Mesendoderm (in vitro differentiated cells): ENCODE results near the gene KIF4A.
A peak's percentile ranks its signal among the peaks of the same experiment; 100 is the strongest.

Experiments used
- DNase-seq: peaks from one replicate; pipeline ENCODE4 v3.0.0; 2013
- H2AK5ac ChIP-seq: 2 replicates; pipeline ENCODE4 v1.6.1; 2013; ENCODE audit warnings: low read length, inconsistent platforms
- H2BK120ac ChIP-seq: 2 replicates; pipeline ENCODE4 v1.6.1; 2013; ENCODE audit warnings: low read depth, mild to moderate bottlenecking, low read length, moderate library complexity, mixed read lengths
- H2BK15ac ChIP-seq: replicated peaks from 2 replicates; pipeline ENCODE4 v1.6.1; 2013; ENCODE audit warnings: low read depth, mild to moderate bottlenecking, moderate library complexity
- H2BK5ac ChIP-seq: 2 replicates; pipeline ENCODE4 v1.6.1; 2013; ENCODE audit warnings: low read length, inconsistent platforms
- H3K18ac ChIP-seq: 2 replicates; pipeline ENCODE4 v1.6.1; 2013; ENCODE audit warnings: mild to moderate bottlenecking, low read length, mixed read lengths
- H3K23ac ChIP-seq: one replicate; pipeline ENCODE4 v1.6.1; 2013; ENCODE audit warnings: low read length
- H3K27ac ChIP-seq: 2 replicates; pipeline ENCODE4 v1.5.1; 2013; ENCODE audit warnings: low read depth, mild to moderate bottlenecking, inconsistent platforms, low read length, moderate library complexity
- H3K27me3 ChIP-seq: 2 replicates; pipeline ENCODE4 v1.6.1; 2013; ENCODE audit warnings: low read length, control low read depth, mild to moderate bottlenecking, inconsistent platforms; ENCODE audit not compliant: insufficient read depth, poor library complexity
- H3K36me3 ChIP-seq: 2 replicates; pipeline ENCODE4 v1.6.1; 2013; ENCODE audit warnings: low read length, inconsistent platforms; ENCODE audit not compliant: control insufficient read depth, insufficient read depth
- H3K4ac ChIP-seq: one replicate; pipeline ENCODE4 v1.6.1; 2013; ENCODE audit warnings: low read depth, mild to moderate bottlenecking, low read length, moderate library complexity
- H3K4me1 ChIP-seq: 2 replicates; pipeline ENCODE4 v1.6.1; 2013; ENCODE audit warnings: low read depth, low read length, inconsistent platforms; ENCODE audit not compliant: control insufficient read depth
- H3K4me2 ChIP-seq: 2 replicates; pipeline ENCODE4 v1.6.1; 2013; ENCODE audit warnings: low read length
- H3K4me3 ChIP-seq: 2 replicates; pipeline ENCODE4 v1.5.1; 2013; ENCODE audit warnings: mild to moderate bottlenecking, low read length
- H3K56ac ChIP-seq: one replicate; pipeline ENCODE4 v1.6.1; 2013; ENCODE audit warnings: low read length
- H3K79me1 ChIP-seq: 2 replicates; pipeline ENCODE4 v1.6.1; 2013; ENCODE audit warnings: low read length, inconsistent platforms
- H3K79me2 ChIP-seq: 2 replicates; pipeline ENCODE4 v1.6.1; 2013; ENCODE audit warnings: mild to moderate bottlenecking, low read length; ENCODE audit not compliant: control insufficient read depth, insufficient read depth
- H3K9ac ChIP-seq: 2 replicates; pipeline ENCODE4 v1.6.1; 2013; ENCODE audit warnings: low read length, inconsistent platforms
- H4K5ac ChIP-seq: one replicate; pipeline ENCODE4 v1.6.1; 2013; ENCODE audit warnings: low read length
- H4K8ac ChIP-seq: one replicate; pipeline ENCODE4 v1.6.1; 2013; ENCODE audit warnings: low read depth, mild to moderate bottlenecking, control low read depth, low read length, moderate library complexity
- WGBS: extraction: QIAGEN DNeasy Blood & Tissue Kit; methylation state at CpG from one replicate; pipeline ENCODE4 v1.1.7; 2013; ENCODE audit warnings: low lambda C conversion rate, missing lambda C conversion rate; ENCODE audit not compliant: insufficient coverage; ENCODE audit errors: extremely low coverage; 5-methylcytosine and 5-hydroxymethylcytosine counted together

Gene KIF4A

DNA sequence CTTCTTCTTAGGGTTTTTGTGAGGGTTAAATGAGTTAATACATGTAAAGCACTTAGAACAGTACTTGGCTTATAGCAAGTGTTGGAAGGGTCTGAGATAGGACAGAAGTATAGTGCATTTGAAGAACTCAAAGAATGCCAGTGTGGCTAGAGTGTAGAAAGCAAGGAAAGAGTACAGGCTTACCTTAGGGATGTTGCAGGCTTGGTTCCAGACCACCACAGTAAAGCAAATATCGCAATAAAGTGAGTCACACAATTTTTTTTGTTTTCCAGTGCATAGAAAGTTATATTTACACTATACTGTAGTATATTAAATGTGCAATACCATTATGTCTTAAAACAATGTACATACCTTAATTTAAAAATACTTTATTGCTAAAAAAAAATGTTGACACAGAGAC lies 41.3 kb downstream of the KIF4A start:
- Histone ChIP-seq H3K56ac (no peak overlapping the region), H4K5ac (no peak overlapping the region), H3K79me2 (no peaks in the 10 kb centered on the region), H4K8ac (no peak overlapping the region), H2BK120ac (no peak overlapping the region), H3K36me3 (no peaks in the 10 kb centered on the region), H2BK5ac (no peak overlapping the region), H2BK15ac (no peak overlapping the region), H3K79me1 (no peaks in the 10 kb centered on the region), H3K4ac (no peak overlapping the region), H2AK5ac (no peak overlapping the region), H3K4me2 (no peak overlapping the region), H3K4me1 (no peaks in the 10 kb centered on the region), H3K27ac (no peak overlapping the region), H3K23ac (no peak overlapping the region), H3K27me3 (no peaks in the 10 kb centered on the region), H3K18ac (no peak overlapping the region), H3K4me3 (no peak overlapping the region), H3K9ac (no peak overlapping the region)
- WGBS, result no CpG with 5 or more reads among the region's 1 CpG
- no peak for DNase-seq

DNA sequence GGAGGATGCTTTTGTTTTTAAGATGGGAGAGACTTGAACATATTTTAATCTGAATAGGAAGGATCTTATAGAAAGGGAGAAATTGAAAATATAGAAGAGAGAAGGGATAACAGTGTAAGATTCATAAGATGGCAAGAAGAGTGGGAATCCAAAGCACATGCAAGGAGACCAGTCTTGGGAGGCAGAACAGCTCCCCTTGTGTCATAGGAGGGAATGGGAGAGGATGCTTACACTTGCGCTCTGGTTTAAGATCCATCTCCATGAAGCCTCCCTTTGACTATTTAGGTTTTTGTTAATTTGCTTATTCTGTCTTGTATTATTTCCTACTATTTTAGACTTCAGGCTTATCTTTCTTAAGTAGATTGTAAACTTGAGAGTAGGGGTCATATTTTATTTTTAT lies 42.7 kb downstream of the KIF4A start:
- H3K79me1 ChIP-seq, result no peaks in the 10 kb centered on the region
- H3K23ac ChIP-seq, result no peak overlapping the region
- H3K9ac ChIP-seq, result no peak overlapping the region
- H3K79me2 ChIP-seq, result no peaks in the 10 kb centered on the region
- no peak overlapping the region for H2AK5ac ChIP-seq
- no peak overlapping the region for H3K4me2 ChIP-seq
- no peak overlapping the region for H3K18ac ChIP-seq
- peak; percentile 10 for DNase-seq
- H3K56ac ChIP-seq, result no peak overlapping the region
- no peak overlapping the region for H4K8ac ChIP-seq
- H2BK120ac ChIP-seq, result no peak overlapping the region
- no peak overlapping the region for H2BK5ac ChIP-seq
- no peak overlapping the region for H2BK15ac ChIP-seq
- H3K36me3 ChIP-seq, result no peaks in the 10 kb centered on the region
- H3K27ac ChIP-seq, result no peak overlapping the region
- no peak overlapping the region for H4K5ac ChIP-seq
- no peaks in the 10 kb centered on the region for H3K4me1 ChIP-seq
- WGBS, result no CpG with 5 or more reads among the region's 1 CpG
- no peak overlapping the region for H3K4me3 ChIP-seq
- H3K4ac ChIP-seq, result no peak overlapping the region
- H3K27me3 ChIP-seq, result no peaks in the 10 kb centered on the region

DNA sequence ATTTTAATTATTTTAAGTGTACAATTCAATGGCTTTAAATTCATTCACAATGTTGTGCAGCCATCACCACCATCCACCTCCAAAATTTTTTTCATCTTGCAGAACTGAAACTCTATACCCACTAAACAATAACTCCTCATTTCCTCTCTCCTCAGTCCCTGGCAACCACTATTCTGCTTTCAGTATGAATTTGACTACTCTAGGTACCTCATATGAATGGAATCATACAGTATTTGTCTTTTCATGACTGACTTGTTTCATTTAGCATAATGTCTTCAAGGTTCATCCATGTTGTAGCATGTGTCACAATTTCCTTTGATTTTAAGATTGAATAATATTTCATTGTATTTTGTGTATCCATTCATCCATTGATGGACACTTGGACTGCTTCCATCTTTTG lies 46.9 kb downstream of the KIF4A start:
- Histone ChIP-seq H3K56ac (no peak overlapping the region), H2AK5ac (no peak overlapping the region), H3K4me2 (no peak overlapping the region), H3K23ac (no peak overlapping the region), H3K4ac (no peak overlapping the region), H3K9ac (no peak overlapping the region), H3K4me1 (no peaks in the 10 kb centered on the region), H3K36me3 (no peaks in the 10 kb centered on the region), H4K8ac (no peak overlapping the region), H3K27ac (no peak overlapping the region), H4K5ac (no peak overlapping the region), H2BK15ac (no peak overlapping the region), H3K27me3 (no peaks in the 10 kb centered on the region), H3K4me3 (no peak overlapping the region), H2BK120ac (no peak overlapping the region), H3K79me2 (no peaks in the 10 kb centered on the region), H3K79me1 (no peaks in the 10 kb centered on the region), H2BK5ac (no peak overlapping the region), H3K18ac (no peak overlapping the region)
- no peak for DNase-seq

DNA sequence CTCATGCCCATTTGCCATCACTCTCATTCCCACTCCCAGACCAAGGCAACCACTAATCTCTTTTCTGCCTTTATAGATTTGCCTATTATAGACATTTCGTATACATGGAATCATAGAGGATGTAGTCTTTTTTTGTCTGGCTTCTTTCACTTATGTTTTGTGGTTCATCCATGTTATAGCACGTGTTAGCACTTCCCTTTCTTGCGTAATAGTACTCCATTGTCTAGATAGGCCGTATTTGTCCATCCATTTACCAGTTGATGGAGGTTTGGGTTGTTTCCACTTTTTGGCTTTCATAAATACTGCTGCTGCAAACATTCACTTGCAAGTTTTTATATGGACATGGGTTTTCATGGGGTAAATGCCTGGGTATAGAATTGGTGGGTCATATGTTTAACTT lies 48.4 kb downstream of the KIF4A start:
- Histone ChIP-seq H3K79me2 (no peaks in the 10 kb centered on the region), H3K4me1 (no peaks in the 10 kb centered on the region), H3K27ac (no peak overlapping the region), H2BK5ac (no peak overlapping the region), H3K4me2 (no peak overlapping the region), H2AK5ac (no peak overlapping the region), H2BK15ac (no peak overlapping the region), H3K9ac (no peak overlapping the region), H3K18ac (no peak overlapping the region), H3K36me3 (no peaks in the 10 kb centered on the region), H3K79me1 (no peaks in the 10 kb centered on the region), H3K27me3 (no peaks in the 10 kb centered on the region), H4K8ac (no peak overlapping the region), H4K5ac (no peak overlapping the region), H2BK120ac (no peak overlapping the region), H3K4ac (no peak overlapping the region), H3K23ac (no peak overlapping the region), H3K4me3 (no peak overlapping the region), H3K56ac (no peak overlapping the region)
- no peak for DNase-seq
- WGBS, result no CpG with 5 or more reads among the region's 4 CpGs

DNA sequence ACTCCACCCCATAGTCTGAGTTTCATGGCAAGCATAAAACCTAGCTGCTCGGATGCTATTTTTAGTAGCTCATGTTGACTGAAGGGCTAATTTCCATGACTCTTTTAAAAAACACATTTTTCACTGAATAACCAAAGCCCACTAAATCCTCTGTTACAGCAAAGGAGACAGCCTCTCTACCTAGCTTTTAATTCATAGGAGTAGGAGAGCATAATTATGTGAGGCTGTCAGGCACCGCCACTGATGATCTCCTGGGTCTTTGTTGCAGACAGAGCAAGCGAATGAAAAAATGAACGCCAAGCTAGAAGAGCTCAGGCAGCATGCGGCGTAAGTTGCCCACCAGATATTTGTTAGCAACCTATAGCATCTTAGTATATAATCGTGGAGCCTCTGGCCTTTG lies 53.5 kb downstream of the KIF4A start:
- H3K56ac ChIP-seq, result no peak overlapping the region
- H3K4me2 ChIP-seq, result no peak overlapping the region
- H3K36me3 ChIP-seq, result no peaks in the 10 kb centered on the region
- H2BK5ac ChIP-seq, result no peak overlapping the region
- no peak overlapping the region for H3K4me3 ChIP-seq
- no peak overlapping the region for H3K9ac ChIP-seq
- no peaks in the 10 kb centered on the region for H3K4me1 ChIP-seq
- no peak overlapping the region for H4K5ac ChIP-seq
- no peaks in the 10 kb centered on the region for H3K27me3 ChIP-seq
- H3K23ac ChIP-seq, result no peak overlapping the region
- no peak for DNase-seq
- no peaks in the 10 kb centered on the region for H3K79me1 ChIP-seq
- H3K79me2 ChIP-seq, result no peaks in the 10 kb centered on the region
- H3K18ac ChIP-seq, result no peak overlapping the region
- H3K27ac ChIP-seq, result no peak overlapping the region
- H3K4ac ChIP-seq, result no peak overlapping the region
- H2BK15ac ChIP-seq, result no peak overlapping the region
- no peak overlapping the region for H2BK120ac ChIP-seq
- H2AK5ac ChIP-seq, result no peak overlapping the region
- H4K8ac ChIP-seq, result no peak overlapping the region
- no CpG with 5 or more reads among the region's 7 CpGs for WGBS

DNA sequence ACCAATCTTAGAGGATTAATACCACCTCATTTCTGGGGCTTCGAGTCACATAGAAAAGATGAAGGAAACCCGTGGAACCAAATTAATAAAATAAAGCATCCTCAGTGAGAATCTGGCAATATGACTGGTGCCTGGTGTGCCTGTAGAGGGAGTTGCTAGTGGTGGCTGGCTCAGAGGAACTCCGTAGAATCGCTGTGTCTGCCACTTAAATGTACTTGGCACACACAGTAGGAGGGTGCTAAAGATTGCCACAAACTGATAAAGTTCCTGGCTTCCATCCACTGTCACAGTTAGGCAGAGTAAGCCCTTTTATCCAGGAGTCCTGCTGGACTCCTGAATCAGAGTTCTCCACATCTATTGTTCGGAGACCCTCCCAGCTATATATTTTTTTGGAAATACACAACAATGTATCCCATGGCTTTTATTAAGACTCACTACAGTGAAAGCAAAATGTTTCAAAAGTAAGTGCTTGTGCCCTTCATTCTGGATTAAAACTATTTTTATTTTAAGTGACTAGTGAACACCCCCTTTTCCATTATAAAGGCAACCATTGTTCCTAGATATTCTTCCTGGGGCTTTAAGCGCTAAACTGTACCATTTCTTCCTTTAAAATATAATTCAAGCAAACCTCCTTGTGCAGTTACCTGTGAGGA lies 56.6 kb downstream of the KIF4A start:
- H3K4me1 ChIP-seq, result no peaks in the 10 kb centered on the region
- H3K4me2 ChIP-seq, result no peak overlapping the region
- H2BK5ac ChIP-seq, result no peak overlapping the region
- H3K23ac ChIP-seq, result no peak overlapping the region
- H4K8ac ChIP-seq, result no peak overlapping the region
- H4K5ac ChIP-seq, result no peak overlapping the region
- DNase-seq, result peak; percentile 1
- no peak overlapping the region for H2BK15ac ChIP-seq
- no peaks in the 10 kb centered on the region for H3K36me3 ChIP-seq
- H3K27me3 ChIP-seq, result no peaks in the 10 kb centered on the region
- no peak overlapping the region for H2BK120ac ChIP-seq
- WGBS, result no CpG with 5 or more reads among the region's 6 CpGs
- no peak overlapping the region for H3K27ac ChIP-seq
- H2AK5ac ChIP-seq, result no peak overlapping the region
- H3K4ac ChIP-seq, result no peak overlapping the region
- no peak overlapping the region for H3K9ac ChIP-seq
- H3K56ac ChIP-seq, result no peak overlapping the region
- no peaks in the 10 kb centered on the region for H3K79me1 ChIP-seq
- H3K4me3 ChIP-seq, result no peak overlapping the region
- no peak overlapping the region for H3K18ac ChIP-seq
- H3K79me2 ChIP-seq, result no peaks in the 10 kb centered on the region
